ENCODE results near the gene SYTL2.
A peak's percentile ranks its signal among the peaks of the same experiment; 100 is the strongest.

SYTL2 gene

DNA sequence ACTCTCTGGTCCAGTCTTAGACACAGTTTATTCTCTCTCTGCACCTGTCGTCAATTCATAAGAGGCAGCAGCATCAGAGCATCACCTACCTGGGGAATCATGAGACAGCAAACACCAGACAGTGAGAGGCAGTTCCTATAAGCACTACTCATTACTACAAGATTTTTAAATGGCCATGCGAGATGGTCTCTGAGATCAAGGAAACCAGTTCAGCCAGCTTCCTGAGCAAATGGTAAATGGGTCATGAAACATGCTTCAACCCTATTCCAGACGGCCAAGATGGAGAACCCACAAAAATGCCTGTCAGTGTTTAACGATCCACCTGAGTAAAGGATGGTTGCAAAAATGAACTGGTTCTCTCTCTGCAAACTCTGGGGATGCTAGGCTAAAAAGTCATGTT lies 52.9 kb downstream of the SYTL2 start:
- DNase-seq = no peak

DNA sequence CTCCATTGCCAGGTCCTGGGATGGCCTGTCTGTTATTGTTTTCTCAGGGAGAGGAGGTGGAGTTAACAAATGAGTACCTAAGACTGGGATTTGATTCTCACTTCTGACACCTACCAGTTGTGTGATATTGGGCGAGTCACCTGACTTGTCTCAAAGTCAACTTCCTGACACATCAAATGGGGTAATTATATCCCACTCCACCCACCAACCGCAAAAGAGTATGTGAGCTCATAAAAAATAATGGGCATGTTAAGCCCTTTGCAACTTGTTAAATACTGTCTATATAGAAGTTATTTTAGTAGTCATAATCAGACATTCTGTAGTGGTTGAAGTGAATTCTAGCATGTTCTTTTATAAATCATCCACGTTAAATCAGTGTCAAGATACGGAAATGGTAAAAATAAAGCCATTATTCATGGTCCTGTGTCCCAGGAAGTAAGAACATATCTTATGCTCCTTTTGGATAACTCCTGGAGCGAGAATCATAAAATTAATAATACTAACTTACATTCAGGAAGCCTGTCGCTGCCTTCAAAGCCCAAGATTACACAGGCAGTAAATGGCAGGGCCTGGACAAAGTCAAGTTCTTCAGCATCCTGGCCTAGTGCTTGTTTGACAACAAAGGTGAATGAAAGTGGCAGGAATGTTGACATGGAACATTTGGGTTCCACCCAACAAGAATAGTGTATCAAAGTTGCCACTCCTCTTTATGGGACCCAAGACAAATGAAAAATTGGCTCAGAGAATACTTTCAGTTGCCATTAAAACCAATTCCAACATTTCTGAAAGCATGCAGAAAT lies 54.3 kb downstream of the SYTL2 start:
- peak; percentile 22 for DNase-seq

DNA sequence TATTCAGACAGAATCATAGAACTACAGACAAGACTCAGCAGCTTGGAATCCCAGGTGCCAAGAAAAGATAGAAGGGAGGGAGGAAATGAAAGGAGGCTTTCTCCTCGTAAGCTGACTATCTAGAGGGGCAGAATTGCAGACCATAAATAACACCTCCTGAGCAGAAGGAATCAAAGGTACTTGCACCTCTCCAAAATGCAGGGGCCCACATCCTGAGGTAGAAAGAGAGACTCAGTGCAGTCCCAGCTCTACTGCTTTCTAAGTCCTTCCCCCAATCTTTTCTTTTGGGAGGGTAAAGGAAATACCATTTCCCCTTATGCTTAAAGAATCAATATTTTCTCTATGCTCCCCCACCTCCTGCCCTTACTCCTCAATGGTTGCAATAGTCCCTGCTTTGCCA lies 55.2 kb downstream of the SYTL2 start:
- no peak for DNase-seq

DNA sequence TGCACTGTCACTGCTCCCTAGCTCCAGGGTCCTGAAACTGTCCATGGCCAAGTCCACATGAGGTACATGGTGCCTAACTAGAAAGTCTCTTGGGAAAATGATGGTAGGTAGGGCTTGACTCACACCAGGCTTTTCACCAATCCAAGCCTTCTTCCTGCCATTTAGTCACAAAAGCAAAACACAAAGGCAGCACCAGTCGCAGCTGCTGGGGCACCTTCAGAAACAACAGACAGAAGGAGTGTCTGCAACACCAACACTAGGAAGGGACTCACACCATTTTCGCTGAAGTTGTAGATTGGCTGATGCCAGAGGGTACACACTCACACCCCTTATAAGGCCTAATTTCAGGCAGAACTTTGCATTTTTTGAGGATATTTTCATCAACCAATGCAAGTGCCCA lies 55.7 kb downstream of the SYTL2 start:
- DNase-seq = no peak

DNA sequence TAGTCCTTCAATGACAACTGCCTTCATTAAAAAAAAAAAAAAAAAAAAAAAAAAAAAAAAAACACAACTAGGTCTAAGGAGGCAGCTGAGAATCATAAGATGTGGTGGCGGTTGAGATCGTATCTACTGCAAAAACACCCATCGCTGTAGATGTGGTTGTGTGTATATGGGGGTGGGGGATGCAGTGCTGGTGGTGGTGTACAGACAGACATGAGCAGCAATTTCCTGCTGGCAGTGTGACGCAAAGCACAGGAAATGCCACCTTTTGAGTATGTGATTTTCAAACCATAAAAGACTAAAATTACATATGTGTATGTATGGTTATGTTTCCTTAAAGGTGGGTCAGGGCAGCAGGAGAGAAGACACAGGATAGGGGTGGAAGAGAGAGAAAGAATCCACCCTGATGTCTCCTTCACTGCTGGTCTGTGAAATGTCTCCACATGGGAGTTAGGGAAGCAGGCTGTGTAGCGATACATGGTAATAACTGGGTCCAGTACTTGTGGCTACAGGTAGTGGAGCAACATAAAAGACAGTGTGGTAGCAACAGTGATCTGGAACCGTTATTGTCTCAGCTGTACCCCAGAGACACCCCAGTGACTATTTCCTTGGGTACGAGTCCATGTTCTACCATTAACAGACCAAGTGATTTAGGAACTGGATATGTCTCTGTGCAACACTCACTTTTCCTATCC lies 57.9 kb downstream of the SYTL2 start:
- DNase-seq = peak; percentile 88

DNA sequence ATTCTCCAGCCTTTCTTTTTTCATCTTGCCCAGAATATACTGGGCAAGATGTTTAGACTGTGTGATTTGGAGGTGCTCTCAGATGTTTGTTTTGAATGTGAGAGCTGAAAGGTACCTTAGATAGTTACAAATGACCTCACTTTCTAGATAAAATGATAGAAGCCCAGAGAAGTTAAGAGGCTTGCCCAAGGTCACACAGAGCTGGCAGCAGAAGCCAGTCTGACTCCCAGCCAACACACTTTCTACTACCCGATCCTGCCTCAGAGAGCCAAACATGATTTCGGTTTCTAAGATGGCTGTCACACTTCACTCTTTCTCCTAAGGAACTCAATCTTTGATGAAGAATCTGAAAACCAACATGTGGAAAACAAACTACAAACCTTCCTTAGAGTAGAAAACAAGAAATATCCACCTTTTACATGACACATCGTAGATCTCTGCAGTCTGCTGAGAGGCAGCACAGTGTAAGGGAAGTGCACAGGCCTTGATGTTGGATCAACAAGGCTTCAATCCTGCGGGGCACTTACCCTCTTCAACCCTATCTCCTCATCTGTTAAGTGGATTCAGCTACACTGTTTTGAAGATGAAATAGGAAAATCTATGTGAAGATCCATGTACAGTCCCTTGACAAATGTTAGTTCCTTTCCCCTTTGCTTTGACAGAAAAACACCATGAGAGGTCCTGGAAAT lies 58.6 kb downstream of the SYTL2 start:
- DNase-seq = no peak

DNA sequence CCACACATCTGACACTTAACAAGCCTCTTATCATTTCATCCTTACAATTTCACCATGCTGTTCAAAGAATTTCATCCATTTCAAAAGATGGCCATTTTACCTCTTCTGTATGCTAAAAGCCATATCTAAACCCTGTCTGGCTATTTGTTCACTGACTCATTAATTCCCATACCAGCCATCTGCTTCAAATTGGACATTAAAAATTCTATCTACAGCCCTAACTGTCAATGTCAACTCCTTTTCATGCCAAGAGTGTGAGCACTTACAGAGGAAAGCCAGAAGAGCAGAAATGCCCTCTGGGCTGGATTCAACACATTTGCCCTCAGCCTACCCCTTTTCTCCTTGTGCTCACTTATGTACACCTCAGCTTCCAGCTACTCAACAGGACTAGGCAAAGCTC lies 59.2 kb downstream of the SYTL2 start:
- DNase-seq = no peak

DNA sequence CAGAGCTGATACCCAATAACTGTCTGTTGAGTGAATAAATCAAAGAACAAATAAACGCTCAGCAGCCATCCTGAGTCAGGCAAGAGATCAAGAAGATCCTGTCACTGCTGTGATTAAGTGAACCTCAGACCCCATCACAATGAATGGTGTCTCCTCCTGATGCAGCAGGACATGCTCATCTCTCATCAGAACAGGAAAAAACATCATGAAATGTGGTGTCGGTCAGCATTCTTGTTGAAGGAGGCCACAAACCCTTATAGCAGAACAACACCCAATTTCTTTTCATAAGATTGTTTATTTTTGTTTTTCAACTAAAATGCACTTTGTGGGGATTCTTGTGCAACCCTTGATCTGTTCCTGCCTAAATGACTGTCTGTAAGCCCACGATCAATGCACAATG lies 60.3 kb downstream of the SYTL2 start:
- DNase-seq = no peak

DNA sequence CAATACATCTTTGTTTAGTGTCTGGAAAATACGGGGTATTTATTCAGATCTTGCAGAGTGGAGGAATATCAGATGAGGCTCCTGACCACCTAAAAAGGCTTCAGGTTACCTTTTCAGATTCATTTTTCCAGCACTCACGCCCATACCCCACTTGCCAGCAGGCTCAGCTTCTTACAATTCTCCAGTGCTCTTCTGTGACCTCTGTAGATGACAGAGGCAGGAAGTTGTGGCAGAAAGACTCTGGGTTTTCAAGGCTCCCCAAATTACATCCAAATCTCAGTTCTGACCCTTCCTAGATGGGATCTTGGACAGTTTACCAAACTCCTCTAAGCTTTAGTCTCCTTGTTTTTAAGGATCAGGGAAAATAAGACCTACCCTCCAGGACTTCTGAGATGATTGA lies 61.1 kb downstream of the SYTL2 start:
- DNase-seq = no peak

DNA sequence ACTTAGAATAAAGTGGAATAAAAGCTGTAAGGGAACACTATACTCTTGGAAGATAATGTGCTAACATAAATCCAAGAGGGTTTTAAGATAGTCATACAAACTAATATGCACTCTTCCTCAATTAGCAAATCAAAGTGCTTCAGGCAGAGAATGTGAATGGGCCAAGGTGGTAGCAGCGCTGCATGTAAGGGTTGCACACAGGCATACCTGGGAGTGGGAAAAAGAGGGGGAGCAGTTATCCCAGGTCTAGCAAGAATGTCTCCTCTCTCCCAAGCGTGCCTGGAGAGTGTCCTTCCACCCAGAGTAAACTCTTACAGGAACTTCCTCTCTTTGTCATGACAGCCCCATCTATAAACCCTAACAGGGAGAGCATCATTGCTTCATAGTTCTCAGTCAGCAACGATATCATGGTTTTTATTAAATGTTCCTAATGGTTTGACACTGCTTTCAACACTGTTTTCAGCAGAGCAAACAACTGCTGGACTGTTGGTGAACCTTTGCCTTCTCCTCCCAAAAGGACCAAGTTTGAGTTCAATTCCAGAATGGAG lies 61.6 kb downstream of the SYTL2 start:
- no peak for DNase-seq

DNA sequence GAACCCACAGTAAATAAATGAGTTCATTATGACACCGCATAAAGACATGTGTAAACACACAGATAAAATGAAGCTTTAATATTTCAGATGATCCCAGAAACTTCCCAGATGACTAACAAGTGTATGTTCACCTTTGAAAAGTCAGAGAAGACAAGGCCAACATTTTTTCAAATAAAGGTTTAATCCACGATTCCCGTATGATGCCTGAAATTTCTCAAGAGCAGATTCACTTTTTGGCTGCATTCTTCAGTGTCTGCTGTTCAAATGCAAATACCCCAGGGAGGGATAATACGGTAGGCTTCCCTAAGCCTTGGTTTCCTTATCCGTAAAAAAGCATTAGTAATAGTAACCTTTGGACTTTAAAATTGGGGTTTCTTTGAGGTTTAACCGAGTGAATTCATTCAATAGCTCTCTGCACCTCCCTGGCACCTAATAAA lies 62.5 kb downstream of the SYTL2 start:
- DNase-seq = no peak

DNA sequence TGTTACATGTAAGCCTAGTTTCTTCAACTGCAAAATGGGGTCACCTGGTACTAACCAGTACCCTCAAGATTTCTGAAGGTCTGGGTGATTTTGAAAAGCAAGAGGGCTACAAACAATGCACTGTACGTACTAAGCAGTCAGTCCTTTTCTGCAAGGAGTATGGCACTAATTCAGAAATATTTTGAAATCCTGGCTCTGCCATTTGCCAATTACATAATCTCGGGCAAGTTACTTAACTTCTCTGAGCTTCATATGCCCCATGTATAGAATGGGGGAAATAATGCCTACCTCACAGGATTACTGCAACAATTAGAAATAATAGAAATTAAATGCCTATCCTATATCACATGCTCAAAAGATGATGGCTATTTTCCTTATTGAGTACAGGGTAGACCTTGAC lies 64.3 kb downstream of the SYTL2 start:
- no peak for DNase-seq

DNA sequence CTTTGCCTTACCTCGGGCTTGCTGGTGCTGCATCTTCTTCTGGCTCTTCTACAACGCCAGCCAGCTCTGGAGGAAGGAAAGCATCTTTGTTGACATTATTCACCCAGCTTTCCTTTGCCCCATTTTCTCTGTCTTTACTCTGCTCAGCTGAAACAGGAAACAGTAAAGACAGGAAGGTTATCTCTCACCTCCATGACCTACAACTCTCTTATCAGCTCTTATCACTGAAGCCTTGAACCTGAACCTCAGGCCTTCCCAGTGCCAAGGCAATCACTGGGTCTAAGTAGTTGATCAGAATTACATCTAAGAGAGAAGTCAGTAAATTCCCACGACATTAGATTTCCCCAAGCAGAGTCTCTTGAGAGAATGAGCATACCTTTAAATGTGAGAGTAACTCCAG lies 65.3 kb downstream of the SYTL2 start:
- no peak for DNase-seq

DNA sequence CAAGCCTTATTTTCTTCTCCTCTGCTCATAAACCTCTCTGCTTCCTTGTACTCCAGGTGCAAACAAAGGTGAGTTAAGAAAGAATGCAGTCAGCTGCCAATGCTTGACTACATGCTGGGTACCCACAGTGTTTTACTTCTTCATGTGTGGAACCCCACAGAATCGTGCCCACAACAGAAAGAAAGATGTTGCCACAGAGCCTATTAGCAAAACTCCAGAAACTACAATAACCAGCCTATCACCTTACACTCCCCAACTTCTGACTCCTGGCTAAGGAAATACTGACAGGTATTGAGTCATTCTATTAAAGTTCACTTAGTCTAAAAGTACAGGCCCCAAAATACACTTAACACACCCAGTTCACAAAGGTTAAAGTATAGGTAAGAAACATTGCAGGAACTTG lies 68.1 kb downstream of the SYTL2 start:
- no peak for DNase-seq

DNA sequence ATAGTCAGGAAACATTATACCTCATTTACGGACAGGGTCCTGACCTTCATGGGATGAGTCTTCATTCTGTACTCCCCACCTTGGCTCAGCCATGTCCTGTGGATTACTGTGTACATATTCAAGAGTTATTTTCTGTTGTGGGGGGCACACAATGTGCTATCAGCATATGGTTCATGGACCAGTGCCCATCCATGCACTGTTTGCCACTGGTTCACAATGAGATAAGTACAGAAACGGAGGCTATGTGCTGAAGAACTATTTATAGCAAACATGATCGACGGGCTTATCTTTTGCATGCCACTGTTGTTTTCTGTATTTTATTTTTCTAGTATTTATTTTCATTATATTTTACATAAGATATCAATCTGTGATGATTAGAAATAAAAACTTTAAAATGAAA lies 68.6 kb downstream of the SYTL2 start:
- no peak for DNase-seq

DNA sequence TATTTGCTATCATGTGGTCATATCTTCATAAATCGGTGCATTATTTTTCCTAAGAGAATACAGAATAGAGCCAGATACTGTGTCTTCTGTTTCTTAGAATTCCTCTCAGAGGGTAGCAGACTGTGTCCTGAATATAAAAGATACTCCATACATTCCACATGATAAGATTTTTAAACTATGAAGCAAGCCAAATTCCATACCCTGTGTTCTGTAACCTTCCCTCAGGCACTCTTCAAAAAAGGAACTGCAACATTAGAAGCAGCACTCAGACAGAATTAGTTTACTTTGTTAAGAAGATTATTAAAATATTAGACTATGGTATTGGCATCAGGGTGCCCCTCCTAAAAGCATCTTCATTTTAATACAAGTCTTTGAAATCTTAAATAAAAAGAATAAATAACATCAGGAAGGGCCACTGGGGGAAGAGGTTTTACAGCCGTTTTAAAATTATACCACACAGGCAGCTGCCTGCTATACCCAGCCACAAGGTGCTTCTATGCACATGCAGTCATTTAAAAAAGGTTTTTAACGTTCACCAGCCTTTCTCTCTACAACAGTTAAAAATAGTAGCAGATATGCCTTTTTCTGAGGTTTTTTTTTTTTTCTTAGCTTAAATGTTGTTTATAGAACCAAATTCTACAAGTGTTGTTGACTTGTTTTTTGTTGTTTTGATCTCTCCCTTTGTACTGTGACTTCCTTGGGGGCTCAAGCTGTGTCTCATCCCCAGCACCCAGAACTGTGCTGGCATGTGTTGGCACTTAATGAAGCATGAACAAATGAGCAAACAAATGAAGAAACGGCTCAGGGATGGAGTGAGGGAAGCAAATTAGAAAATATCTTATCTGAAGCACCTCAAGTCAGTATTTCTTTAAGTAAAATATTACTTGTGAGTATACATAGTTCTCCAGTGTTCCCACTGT lies 70.2 kb downstream of the SYTL2 start:
- DNase-seq = no peak

DNA sequence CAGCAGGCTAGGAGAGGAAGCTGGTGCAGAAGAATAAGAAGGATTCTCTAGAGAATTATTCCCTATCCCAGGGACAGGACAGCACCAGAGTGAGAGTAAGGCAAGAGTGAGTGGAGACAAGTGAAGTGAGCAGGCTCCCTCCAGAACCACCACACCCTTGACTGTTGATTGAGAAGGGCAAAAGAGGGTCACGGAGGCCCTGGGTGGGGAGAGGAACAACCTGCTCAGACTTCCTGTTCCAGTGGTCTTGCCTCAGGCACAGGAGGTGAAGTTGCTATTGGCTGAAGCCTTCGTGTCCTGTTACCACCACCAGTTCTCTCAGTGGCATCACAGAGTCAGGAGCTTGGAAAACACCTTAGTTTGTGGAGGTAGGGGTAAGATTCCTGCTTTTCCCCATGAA lies 73.2 kb downstream of the SYTL2 start:
- DNase-seq = no peak

DNA sequence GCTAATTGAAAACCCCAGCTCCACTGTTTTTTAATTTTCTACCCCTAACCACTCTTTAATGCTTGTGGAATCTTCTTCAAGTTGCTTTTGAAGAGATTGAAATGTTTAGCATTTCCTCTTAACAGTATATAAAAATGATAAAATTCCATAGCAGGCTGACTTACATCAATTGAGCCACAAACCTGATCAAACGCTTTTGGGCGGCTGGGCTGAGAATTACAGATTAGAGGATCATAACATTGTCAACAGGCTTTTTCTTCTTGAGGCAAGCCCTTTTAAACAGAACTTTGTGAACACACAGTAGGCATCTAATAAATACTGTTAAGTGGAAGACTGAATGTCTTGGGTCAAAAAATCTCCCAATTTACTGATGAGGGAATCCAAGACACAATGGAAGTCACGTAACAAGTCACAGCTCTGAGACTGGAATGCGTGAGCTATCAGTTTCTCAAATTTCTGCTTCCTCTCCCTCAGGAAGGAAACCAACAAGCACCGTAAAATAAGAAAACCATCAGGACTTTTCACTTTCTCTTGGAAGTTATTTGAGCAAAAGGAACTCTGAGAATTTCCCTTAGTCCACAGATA lies 75.0 kb downstream of the SYTL2 start:
- DNase-seq = no peak

DNA sequence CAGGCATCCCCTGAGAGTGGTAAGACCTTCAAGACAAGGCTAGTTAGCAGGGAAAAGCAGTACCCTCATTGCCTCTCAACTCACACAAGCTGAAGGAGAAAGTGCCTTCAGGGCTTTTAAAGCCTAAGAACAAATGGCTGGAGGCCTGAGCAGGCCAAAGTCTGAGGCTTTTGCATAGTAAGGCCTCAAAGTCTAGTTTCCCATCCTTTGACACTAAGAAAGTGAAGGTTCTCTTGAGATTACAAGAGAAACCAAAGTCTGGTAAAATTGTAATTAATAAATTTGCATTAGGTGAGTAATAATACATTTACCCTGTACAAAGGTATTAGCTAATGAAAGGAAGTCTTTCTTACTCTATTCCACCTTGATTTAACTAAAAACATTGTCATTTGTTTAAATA lies 78.0 kb downstream of the SYTL2 start:
- DNase-seq = no peak

DNA sequence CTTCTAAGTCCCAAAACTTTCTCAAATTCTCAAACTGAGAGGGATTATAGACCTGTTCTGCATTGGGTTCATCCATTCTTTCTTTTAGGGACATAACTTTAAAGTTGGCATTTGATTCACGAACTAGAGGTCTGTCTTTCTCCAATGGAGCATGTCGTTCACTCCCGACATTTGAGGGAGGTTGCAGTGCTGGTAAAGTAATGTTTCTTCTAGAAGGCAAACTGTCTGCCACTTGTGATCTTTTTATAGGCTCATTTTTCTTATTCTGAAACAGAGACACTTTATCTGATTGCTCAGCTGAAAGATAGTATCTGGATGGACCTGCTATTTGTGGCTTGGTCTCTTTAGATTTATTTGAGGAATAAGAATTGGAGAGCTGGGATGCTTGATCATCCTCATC lies 84.6 kb downstream of the SYTL2 start:
- DNase-seq = no peak

DNA sequence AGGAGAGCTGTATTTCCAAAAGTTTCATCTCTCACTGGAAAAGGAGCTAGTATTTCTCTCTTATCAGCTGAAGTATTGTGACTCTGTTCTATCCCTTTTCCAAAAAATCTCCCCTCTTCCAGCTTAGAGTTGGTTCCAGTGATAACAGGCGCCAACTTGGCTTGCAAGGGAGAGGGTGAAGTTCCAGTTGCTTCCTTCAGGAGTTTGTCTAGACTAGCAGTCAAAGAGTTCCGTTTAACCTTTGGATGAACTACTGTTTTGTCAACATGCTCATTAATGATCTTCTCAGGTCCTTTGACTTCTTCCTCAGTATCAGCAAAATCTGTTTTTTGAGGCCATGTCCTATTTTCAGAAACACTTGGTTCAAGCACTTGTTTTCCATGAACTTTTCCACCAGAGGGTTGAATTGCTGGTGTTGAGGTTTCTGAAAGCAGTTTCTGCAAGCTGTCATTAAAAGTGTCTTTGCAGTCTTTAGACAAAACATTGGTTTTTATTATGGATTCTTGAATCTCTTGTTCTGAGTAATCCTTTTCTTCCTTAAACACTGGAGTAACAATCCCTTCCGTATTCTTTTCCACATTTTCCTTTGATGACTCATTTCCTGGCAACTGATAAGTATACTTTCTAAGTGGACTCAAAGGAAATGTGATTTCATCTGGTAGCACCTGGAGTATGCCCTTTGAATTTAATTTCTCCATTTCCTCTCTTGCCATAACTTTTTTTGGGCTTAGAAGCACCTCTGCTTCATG lies 85.3 kb downstream of the SYTL2 start:
- DNase-seq = no peak

All from NK-92 treated with Interleukin-12 subunit alpha and Interleukin-12 subunit beta, amount 100 ng/mL, for 24 hours (cell line).